Activated T-cell treated with anti-CD3 and anti-CD28 coated beads for 4 hours (primary cell): ENCODE data around the gene SETDB2.

ENCODE experiments used
- DNase-seq: peaks from one replicate; pipeline ENCODE4 v3.0.0-alpha.2; 2020

Gene SETDB2, protein sequence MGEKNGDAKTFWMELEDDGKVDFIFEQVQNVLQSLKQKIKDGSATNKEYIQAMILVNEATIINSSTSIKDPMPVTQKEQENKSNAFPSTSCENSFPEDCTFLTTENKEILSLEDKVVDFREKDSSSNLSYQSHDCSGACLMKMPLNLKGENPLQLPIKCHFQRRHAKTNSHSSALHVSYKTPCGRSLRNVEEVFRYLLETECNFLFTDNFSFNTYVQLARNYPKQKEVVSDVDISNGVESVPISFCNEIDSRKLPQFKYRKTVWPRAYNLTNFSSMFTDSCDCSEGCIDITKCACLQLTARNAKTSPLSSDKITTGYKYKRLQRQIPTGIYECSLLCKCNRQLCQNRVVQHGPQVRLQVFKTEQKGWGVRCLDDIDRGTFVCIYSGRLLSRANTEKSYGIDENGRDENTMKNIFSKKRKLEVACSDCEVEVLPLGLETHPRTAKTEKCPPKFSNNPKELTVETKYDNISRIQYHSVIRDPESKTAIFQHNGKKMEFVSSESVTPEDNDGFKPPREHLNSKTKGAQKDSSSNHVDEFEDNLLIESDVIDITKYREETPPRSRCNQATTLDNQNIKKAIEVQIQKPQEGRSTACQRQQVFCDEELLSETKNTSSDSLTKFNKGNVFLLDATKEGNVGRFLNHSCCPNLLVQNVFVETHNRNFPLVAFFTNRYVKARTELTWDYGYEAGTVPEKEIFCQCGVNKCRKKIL

GRCh38 chr13:49443704-49444523 is at the start of gene SETDB2, which contains the start of gene CAB39L:
Gene SETDB2 (plus strand): TSS chr13:49444274. CDS start chr13:49451894, 7,620 bp downstream.
Gene CAB39L (minus strand): TSS chr13:49444064. CDS start chr13:49382910, 61,154 bp downstream.
- peak; percentile 95 for DNase-seq

- no peak for DNase-seq
Observed at GRCh38 chr13:49395451-49395865, 48.6 kb upstream of the SETDB2 start.

DNA sequence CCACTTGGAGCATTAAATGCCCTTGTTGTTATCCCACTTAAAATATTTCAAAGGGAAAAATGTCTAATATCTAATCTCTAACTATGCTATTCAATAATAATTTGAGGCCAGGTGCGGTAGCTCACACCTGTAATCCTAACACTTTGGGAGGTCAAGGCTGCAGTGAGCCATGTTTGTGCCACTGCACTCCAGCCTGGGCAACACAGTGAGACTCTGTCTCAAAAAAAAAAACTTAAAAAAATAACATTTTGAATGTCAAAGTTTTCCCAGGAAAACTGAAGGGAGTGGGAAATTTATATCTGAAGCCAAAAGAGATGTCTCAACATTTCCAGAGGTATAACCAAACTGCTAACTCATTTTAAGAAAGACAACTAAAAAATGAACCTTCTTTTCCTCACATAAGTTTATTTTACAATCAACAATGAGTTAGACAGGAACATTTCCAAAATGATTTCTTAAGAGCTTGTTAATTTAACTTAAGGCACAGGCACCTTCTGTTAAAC is 48.1 kb upstream of the SETDB2 start:
- no peak for DNase-seq

DNA sequence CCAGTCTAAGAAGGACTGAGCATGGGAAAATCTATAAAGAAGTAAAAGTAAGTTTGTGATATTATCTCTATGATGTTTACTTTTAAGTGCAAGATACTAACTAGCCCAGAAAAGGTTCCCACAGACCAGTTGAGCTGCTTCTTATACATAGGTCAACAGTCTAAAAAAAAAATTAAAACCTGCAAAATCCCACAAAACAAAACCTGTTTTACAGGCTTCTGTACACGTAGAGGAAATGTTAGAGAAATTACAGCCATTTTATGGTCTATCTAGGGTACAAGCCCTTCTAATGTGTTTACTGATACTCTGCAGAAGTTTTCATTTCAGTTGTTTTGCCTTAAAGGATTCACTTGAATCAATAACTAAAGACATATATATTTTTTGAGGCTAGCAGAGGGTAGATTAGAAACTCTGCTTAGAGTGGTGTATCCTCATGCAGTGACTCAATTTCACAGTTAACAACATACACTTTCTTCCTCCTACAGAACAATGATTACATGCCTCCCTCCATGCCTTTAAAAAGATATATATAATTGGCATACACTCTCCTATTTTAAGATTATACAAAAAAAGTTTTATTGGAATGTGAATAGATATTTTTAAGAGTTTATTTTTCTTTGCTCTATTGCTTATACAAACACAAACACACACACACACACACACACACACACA is 44.1 kb upstream of the SETDB2 start:
- no peak for DNase-seq

- no peak for DNase-seq
Observed at GRCh38 chr13:49400755-49401659, 43.1 kb upstream of the SETDB2 start.

- DNase-seq, result no peak
Observed at GRCh38 chr13:49403996-49404702, 39.9 kb upstream of the SETDB2 start.

DNA sequence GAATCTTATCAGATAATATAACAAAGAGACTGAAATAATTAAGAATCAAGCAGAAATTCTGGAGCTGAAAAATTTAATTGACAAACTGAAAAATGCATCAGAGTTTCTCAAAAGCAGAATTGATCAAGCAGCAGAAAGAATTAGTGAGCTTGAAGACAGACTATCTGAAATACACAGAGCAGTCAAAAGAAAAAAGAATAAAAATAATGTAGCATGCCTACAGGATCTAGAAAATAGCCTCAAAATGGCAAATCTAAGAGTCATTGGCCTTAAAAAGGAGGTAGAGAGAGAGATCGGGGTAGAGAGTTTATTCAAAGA is 39.4 kb upstream of the SETDB2 start:
- no peak for DNase-seq

- DNase-seq, result no peak
Observed at GRCh38 chr13:49407068-49407467, 37.0 kb upstream of the SETDB2 start.

DNA sequence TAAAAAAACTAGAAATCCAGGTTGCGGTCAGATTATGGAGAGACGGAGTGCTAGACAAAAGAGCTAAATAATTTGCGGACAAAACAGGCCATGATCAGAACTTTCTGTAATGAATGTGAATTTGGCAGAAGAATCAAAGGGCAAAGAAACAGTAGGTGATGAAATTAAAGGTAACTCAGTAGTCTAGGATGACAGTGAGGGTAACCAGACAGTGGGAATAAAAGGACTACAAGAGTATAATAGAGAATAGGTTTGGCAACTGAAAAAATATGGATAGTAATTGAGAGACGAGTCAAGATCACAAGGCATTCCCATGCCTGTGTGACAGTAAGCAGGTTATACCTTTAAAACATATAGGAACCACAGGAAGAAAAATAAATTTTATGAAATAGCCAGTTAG is 36.1 kb upstream of the SETDB2 start:
- DNase-seq, result no peak

DNA sequence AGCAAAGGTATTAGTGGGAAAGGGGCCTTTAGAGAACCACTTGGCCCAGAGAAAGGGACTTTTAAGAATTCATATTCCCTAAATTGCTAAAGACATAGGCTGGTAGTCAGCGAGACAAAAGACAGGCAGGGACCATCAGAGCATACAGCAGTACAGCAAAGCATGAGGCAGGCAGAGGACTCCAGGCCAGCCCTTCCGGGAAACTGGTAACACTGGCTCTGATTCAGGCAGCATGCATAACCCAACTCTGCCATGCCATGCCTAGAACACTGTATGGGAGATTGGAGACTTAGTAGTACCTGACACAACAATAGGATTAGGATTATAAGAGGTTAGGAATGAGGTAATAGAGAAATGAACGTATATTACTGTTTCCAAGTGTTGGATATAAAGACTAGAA is 35.1 kb upstream of the SETDB2 start:
- no peak for DNase-seq

- no peak for DNase-seq
Observed at GRCh38 chr13:49410006-49410405, 34.1 kb upstream of the SETDB2 start.

DNA sequence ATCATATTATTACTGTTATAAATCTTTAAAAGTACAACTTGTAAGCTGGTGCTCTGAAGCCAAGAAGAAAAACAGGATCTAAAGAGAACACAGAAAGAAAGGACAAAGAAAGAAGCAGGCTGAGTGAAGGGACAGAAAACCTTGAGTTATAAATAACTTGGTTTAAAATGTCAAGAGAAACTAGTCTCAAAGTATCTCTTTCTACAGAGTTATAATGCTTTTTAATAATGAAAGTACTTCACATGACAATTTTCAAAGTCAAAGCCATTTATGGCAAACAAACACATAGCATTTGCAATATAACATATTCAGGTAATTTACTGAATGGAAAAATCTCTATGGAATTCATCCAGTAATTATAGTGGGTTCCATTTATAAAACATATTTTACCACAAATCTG is 33.6 kb upstream of the SETDB2 start:
- no peak for DNase-seq

- no peak for DNase-seq
Observed at GRCh38 chr13:49411353-49411752, 32.7 kb upstream of the SETDB2 start.

DNA sequence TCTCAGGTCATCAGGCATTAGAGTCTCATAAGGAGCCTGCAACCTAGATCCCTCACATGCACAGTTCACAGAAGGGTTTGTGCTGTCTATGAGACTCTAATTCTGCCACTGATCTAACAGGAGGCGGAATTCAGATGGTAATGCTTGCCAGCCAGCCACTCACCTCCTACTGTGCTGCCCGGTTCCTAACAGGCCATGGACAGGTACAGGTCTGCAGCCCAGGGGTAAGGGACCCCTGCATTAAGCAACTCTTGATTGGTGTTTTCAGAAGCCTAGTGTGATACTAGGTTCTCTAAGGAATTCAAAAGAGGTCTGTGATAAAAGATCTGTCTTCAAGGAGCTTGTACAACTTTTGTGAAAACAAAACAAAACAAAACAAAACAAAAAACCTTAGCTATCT is 31.3 kb upstream of the SETDB2 start:
- no peak for DNase-seq

GRCh38 chr13:49417161-49417560 is 26.9 kb upstream of the SETDB2 start:
- no peak for DNase-seq

DNA sequence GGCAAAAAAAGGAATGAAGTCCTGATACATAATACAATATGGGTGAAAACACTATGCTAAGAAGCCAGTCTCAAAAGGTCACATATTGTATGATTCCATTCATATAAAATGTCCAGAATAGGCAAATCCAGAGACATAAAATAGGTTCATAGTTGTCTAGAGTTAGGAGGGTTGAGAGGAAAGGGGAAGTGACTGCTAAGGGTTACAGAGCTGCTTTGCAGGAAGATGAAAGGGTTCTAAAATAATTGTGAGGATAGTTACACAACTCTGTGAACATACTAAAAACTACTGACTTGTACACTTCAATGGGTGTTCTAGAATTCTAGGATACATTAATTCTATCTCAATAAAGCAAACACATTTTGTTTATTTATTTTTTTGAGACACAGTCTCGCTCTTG is 25.9 kb upstream of the SETDB2 start:
- DNase-seq, result no peak

GRCh38 chr13:49419276-49419675 is 24.8 kb upstream of the SETDB2 start:
- DNase-seq, result no peak

GRCh38 chr13:49421391-49421790 is 22.7 kb upstream of the SETDB2 start:
- DNase-seq, result no peak

DNA sequence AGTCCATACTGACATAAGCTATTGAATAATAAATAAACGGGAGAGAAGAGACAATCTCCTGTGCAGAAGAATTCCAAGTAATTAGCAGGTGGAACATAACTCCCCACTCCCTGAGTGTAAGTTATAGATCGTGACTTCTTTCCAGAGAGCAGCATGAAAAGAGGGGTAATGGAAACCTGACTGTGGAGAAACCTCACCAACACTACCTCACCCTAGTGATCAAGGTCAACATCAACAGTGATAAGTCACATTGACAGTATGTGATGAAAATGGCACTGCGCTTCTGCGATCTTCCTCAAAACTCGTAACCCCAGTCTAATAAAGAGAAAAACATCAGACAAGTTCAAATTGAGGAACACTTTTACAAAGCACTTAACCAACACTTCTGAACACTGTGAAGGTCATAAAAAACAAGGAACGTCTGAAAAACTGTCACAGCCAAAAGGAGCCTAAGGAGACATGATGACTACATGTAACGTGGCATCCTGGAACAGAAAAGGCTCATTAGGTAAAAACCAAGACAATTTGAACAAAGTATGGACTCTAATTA is 20.0 kb upstream of the SETDB2 start:
- no peak for DNase-seq

DNA sequence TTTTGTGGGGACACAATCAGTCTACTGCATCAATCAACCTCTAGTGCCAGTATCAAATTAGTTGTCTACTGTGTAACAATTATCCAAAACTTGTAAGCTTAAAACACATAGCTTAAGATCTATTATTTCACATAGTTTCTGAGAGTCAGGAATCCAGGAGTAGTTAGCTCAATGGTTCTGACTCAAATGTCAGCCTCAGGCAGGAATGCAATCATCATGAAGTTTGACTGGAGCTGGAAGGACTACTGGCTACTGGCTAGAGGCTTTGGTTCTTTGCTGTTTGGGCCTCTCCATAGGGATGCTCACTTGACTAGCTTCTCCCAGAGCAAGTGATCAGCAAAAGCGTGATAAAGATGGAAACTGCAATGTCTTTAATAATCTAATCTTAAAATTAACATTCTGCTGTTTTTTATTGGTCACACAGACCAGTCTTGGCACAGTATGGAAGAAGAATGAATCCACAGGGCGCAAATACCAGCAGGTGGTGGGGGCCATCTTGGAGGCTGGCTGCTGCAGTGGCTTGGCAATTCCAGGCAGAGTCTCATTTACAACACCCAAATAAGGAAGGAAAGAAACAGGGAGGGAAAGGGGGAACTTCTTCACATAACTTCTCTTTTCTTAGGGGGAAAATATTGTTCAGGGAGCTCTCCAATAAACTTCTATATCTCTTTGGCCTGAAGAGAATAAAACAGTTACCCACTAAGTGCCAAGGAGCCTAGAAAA is 15.9 kb upstream of the SETDB2 start:
- no peak for DNase-seq
